ENCODE measurements around the gene PIK3R3.

The PIK3R3 gene

DNA sequence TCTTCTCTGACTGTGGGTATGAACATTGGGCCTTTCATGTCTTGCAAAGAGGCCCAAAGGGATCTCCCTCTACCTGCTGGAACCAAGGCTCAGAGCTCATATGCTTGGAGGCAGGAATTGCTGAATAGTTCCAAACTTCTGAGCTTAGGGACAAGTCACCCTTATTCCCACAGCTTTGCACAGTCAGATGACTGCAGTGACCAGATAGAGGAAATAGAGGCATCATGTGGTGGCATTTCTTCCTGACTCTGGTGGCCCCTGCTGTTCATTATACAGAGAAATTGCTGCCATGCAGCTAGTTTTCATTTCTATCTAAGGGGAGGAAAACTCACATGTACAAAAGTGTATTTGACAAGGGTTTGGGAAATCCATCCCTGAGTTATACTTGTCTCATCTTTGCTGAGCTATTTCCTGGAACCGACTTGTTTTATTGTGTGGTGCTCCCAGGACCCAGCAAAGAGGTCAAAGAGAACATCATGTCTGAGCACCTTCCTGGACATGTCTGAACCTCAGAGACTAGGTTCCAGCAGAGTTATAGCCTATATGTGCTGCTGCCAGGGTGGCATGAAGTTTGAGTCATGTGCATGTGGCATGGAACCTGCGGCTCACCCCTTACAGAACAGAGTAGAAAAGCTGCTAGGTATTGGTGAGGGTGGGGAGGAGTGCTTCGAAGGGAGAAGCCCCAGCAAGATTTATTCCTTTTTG, 131.2 kb downstream of the PIK3R3 start:
- ATAC-seq (replicated peaks) = no peak
- no peak for DNase-seq
- Mint-ChIP-seq H3K27ac (no peak overlapping the region), H3K36me3 (peaks cover 12 to 23% of the 10 kb centered on the region in 2 donors), H3K27me3 (no peaks in the 10 kb centered on the region), H3K9me3 (no peaks in the 10 kb centered on the region), H3K4me3 (no peak overlapping the region), H3K4me1 (no peaks in the 10 kb centered on the region)

DNA sequence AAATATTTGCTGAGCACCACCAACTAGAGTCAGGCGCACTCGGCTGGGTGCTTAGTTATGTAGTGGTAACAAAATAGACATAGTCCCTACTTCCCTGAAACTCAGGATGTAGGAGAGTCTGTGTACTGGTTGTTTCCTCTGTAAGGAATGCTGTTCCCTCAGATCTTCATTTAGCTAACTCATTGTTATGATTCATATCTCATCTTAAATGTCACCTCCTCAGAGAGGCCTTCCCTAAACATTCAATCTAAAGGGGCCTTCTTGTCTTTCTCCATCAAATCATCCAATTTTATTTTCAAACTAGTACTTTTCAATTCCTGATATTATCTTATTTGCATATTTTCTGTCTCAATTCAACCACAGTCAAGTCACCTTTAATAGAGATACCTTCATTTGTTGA, 132.9 kb downstream of the PIK3R3 start:
- Mint-ChIP-seq H3K4me1 (no peaks in the 10 kb centered on the region), H3K36me3 (peaks cover 15 to 27% of the 10 kb centered on the region in 2 donors), H3K27ac (no peak overlapping the region), H3K27me3 (no peaks in the 10 kb centered on the region), H3K4me3 (no peak overlapping the region), H3K9me3 (no peaks in the 10 kb centered on the region)
- DNase-seq = no peak
- ATAC-seq (replicated peaks) = no peak

DNA sequence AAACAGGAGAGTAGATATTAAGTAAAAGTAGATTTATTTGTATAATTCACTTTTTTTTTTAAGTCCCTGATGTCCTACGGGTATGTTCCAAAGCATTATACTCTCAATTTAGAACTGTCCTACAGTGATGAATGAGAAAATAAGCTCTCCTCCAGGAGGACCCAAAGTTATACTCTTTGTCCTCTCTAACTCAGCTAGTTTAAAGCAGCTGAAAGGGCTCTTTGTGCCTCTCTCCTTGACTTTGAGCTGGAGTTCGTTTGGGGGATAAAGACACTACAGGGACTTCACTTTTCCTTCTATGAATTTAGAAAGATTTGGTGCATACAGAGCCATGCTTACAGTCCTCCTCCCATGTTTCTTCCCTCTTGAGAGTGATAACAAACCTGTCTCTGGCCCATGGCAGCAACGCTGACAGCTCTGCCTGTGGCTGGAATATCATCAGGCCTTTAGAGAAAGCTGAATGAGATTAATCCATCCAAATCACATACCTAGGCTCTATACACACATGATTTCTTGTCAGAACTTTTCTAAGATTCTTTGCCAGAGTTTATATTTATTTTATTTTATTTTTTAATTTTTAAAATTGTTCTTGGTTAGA, 134.3 kb downstream of the PIK3R3 start:
- H3K36me3 Mint-ChIP-seq = peaks cover 11 to 21% of the 10 kb centered on the region in 2 donors
- DNase-seq (no peak), ATAC-seq (replicated peaks) (no peak)
- H3K4me1 Mint-ChIP-seq = no peaks in the 10 kb centered on the region
- no peaks in the 10 kb centered on the region for H3K9me3 Mint-ChIP-seq
- no peaks in the 10 kb centered on the region for H3K27me3 Mint-ChIP-seq
- no peak overlapping the region for H3K27ac Mint-ChIP-seq
- H3K4me3 Mint-ChIP-seq = no peak overlapping the region

DNA sequence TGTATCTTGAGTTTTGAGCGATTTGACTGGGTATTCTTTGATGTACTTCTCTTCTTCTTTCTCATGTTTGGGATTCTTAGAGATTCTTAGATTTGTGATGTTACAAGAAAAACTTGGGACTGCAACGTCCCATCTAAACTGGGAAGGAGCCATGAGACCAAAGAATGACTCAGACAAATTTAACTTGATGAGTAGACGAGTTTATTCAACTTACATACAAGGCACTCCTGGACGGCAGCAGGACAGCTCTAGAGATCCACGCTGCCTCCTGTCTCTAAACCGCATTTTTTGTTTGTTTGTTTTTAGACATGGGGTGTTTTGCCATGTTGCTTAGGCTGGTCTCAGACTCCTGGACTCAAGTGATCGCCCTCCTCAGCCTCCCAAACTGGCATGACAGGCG, 137.1 kb downstream of the PIK3R3 start:
- H3K4me1 Mint-ChIP-seq = peaks cover 4 to 7% of the 10 kb centered on the region in 2 donors
- ATAC-seq (replicated peaks) (no peak), DNase-seq (no peak)
- no peak overlapping the region for H3K4me3 Mint-ChIP-seq
- peaks cover 0 to 3% of the 10 kb centered on the region in 2 donors for H3K9me3 Mint-ChIP-seq
- H3K27ac Mint-ChIP-seq = no peak overlapping the region
- peaks cover 13 to 20% of the 10 kb centered on the region in 2 donors for H3K36me3 Mint-ChIP-seq
- no peaks in the 10 kb centered on the region for H3K27me3 Mint-ChIP-seq

DNA sequence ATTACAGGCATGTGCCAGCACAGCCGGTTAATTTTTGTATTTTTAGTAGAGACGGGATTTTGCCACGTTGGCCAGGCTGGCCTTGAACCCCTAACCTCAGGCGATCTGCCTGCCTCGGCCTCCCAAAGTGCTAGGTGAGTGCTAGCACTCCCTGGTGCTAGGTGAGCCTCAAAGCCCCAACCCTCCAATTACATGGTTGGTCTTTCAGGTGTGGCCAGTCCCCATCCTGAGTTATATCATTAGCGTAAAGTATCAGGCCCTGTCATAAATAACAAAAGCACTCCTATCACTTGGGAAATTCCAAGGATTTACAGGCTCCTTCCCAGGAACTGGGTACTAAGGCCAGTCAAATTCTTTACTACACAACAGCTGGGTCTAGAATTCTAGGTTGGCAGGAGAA, 138.0 kb downstream of the PIK3R3 start:
- Mint-ChIP-seq H3K4me1 (peaks cover 6 to 10% of the 10 kb centered on the region in 2 donors), H3K27ac (no peak overlapping the region), H3K36me3 (peaks cover 6 to 13% of the 10 kb centered on the region in 2 donors), H3K27me3 (no peaks in the 10 kb centered on the region), H3K4me3 (no peak overlapping the region), H3K9me3 (peaks cover 0 to 3% of the 10 kb centered on the region in 2 donors)
- ATAC-seq (replicated peaks) (no peak), DNase-seq (no peak)
